Stimulated activated CD4-positive, alpha-beta T cell treated with anti-CD3 and anti-CD28 coated beads, Interleukin-4, amount 100 ng/mL, for 48 hours (primary cell): ENCODE data around the gene HES5.

Source experiments
- DNase-seq, 2 donors: peaks; one replicate each; pipeline ENCODE4 v3.0.0-alpha.2; 2020; ENCODE audit warnings: low read depth in 2 of 2

HES5 gene

GRCh38 chr1:2499986-2500596, 30.0 kb downstream of the HES5 start:
- DNase-seq: no peak

GRCh38 chr1:2499260-2499659, 30.8 kb downstream of the HES5 start:
- no peak for DNase-seq

GRCh38 chr1:2498648-2499047, 31.4 kb downstream of the HES5 start:
- no peak for DNase-seq

- DNase-seq: no peak
Observed at GRCh38 chr1:2497891-2498290, 32.2 kb downstream of the HES5 start.

- no peak for DNase-seq
Observed at GRCh38 chr1:2496746-2497145, 33.3 kb downstream of the HES5 start.

- no peak for DNase-seq
Observed at GRCh38 chr1:2496087-2496622, 33.9 kb downstream of the HES5 start.

- no peak for DNase-seq
Observed at GRCh38 chr1:2495546-2495945, 34.5 kb downstream of the HES5 start.

- DNase-seq: no peak
Observed at GRCh38 chr1:2495026-2495425, 35.0 kb downstream of the HES5 start.

- DNase-seq: no peak
Observed at GRCh38 chr1:2494323-2494693, 35.8 kb downstream of the HES5 start.

- no peak for DNase-seq
Observed at GRCh38 chr1:2493691-2494322, 36.3 kb downstream of the HES5 start.

- DNase-seq: no peak
Observed at GRCh38 chr1:2493218-2493617, 36.8 kb downstream of the HES5 start.

GRCh38 chr1:2492091-2492490, 38.0 kb downstream of the HES5 start:
- no peak for DNase-seq

GRCh38 chr1:2489615-2490014, 40.4 kb downstream of the HES5 start:
- no peak for DNase-seq

- no peak for DNase-seq
Observed at GRCh38 chr1:2488688-2489087, 41.4 kb downstream of the HES5 start.

- DNase-seq: no peak
Observed at GRCh38 chr1:2486558-2486957, 43.5 kb downstream of the HES5 start.

GRCh38 chr1:2486041-2486440, 44.0 kb downstream of the HES5 start:
- no peak for DNase-seq

GRCh38 chr1:2483970-2484369, 46.1 kb downstream of the HES5 start:
- no peak for DNase-seq

GRCh38 chr1:2483026-2483425, 47.0 kb downstream of the HES5 start:
- no peak for DNase-seq

- no peak for DNase-seq
Observed at GRCh38 chr1:2482588-2482987, 47.5 kb downstream of the HES5 start.

- DNase-seq: no peak
Observed at GRCh38 chr1:2481885-2482284, 48.2 kb downstream of the HES5 start.

GRCh38 chr1:2480986-2481364, 49.1 kb downstream of the HES5 start:
- DNase-seq: no peak

- no peak for DNase-seq
Observed at GRCh38 chr1:2480236-2480985, 49.7 kb downstream of the HES5 start.

GRCh38 chr1:2479618-2480017, 50.4 kb downstream of the HES5 start:
- no peak for DNase-seq
